HEK293T (cell line): ENCODE data around the gene SLF2.

Experiments used
- ARNT ChIP-seq: fragments of 450-650 bp; IDR thresholded peaks from 2 replicates; pipeline ENCODE4 v1.6.1; 2017; ENCODE audit warnings: mild to moderate bottlenecking
- BHLHE40 ChIP-seq: fragments of 450-650 bp; IDR thresholded peaks from 2 replicates; pipeline ENCODE4 v1.6.1; 2016; ENCODE audit warnings: mild to moderate bottlenecking, moderate library complexity, borderline replicate concordance
- ELF4 ChIP-seq: fragments of 450-650 bp; IDR thresholded peaks from 2 replicates; pipeline ENCODE4 v1.6.1; 2017; ENCODE audit warnings: antibody characterized with exemption
- FOXA1 ChIP-seq: fragments of 450-650 bp; IDR thresholded peaks from 2 replicates; pipeline ENCODE4 v1.6.1; 2016; ENCODE audit warnings: mild to moderate bottlenecking
- FOXM1 ChIP-seq: fragments of 450-650 bp; IDR thresholded peaks from 2 replicates; pipeline ENCODE4 v1.6.1; 2017; ENCODE audit warnings: mild to moderate bottlenecking, borderline replicate concordance
- HDGF ChIP-seq: fragments of 450-650 bp; IDR thresholded peaks from 2 replicates; pipeline ENCODE4 v1.6.1; 2017; ENCODE audit warnings: antibody characterized with exemption, borderline replicate concordance
- L3MBTL2 ChIP-seq: fragments of 450-650 bp; conservative IDR thresholded peaks from 2 replicates; pipeline ENCODE4 v1.6.1; 2016; ENCODE audit warnings: mild to moderate bottlenecking
- SP1 ChIP-seq: fragments of 450-650 bp; IDR thresholded peaks from 2 replicates; pipeline ENCODE4 v1.6.1; 2017
- SUZ12 ChIP-seq: fragments of 450-650 bp; IDR thresholded peaks from 2 replicates; pipeline ENCODE4 v1.6.1; 2016; ENCODE audit warnings: mild to moderate bottlenecking
- TF ChIP-seq, protein P1 (sequence below): fragments of 450-650 bp; IDR thresholded peaks from 2 replicates; pipeline ENCODE4 v1.6.1; 2016

DNA sequence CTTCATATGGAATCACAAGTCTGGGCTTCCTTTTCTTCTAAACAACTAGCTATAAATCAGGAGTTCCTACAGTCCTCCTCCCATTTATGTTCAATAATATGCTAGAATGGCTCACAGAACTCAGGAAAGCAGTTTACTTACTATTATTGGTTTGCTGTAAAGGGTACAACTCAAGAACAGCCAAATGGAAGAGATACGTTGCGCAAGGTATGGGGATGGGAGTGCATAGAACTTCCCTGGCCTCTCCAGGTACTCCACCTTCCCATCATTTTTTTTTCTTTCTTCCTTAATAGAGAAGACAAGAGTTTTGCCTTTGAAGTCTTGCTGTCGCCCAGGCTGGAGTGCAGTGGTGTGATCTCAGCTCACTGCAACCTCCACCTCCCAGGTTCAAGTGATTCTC, 29.5 kb downstream of the SLF2 start:
- TF ChIP-seq BHLHE40 (no peak), ELF4 (no peak), HDGF (no peak), FOXM1 (no peak), FOXA1 (no peak), L3MBTL2 (no peak), SUZ12 (no peak), ARNT (no peak), SP1 (no peak)
- TF ChIP-seq, protein P1, sequence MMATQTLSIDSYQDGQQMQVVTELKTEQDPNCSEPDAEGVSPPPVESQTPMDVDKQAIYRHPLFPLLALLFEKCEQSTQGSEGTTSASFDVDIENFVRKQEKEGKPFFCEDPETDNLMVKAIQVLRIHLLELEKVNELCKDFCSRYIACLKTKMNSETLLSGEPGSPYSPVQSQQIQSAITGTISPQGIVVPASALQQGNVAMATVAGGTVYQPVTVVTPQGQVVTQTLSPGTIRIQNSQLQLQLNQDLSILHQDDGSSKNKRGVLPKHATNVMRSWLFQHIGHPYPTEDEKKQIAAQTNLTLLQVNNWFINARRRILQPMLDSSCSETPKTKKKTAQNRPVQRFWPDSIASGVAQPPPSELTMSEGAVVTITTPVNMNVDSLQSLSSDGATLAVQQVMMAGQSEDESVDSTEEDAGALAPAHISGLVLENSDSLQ = no peak
